Keratinocyte (primary cell): Measurements from ENCODE around the gene SEC14L5.

Experiments used
- EZH2 ChIP-seq: IDR thresholded peaks from one replicate; pipeline ENCODE4 v1.6.1; 2012; ENCODE audit warnings: inconsistent platforms, mild to moderate bottlenecking, low read length, moderate library complexity
- TF ChIP-seq, protein P1 (sequence below), 3 experiments: IDR thresholded peaks in 1 of 3; conservative IDR thresholded peaks in 1 of 3; optimal IDR thresholded peaks in 1 of 3; 2 replicates in 2 of 3; 3 replicates in 1 of 3; pipeline versions ENCODE3 to v1.5.1; 2011; ENCODE audit warnings: low read length in 3 of 3, mild to moderate bottlenecking in 3 of 3, moderate library complexity in 2 of 3, control low read depth in 1 of 3, inconsistent platforms in 1 of 3; ENCODE audit not compliant: insufficient read depth in 2 of 3; ENCODE audit errors: extremely low read depth in 1 of 3

GRCh38 chr16:5040451-5040850 is 82.3 kb downstream of the SEC14L5 start:
- TF ChIP-seq, protein P1, sequence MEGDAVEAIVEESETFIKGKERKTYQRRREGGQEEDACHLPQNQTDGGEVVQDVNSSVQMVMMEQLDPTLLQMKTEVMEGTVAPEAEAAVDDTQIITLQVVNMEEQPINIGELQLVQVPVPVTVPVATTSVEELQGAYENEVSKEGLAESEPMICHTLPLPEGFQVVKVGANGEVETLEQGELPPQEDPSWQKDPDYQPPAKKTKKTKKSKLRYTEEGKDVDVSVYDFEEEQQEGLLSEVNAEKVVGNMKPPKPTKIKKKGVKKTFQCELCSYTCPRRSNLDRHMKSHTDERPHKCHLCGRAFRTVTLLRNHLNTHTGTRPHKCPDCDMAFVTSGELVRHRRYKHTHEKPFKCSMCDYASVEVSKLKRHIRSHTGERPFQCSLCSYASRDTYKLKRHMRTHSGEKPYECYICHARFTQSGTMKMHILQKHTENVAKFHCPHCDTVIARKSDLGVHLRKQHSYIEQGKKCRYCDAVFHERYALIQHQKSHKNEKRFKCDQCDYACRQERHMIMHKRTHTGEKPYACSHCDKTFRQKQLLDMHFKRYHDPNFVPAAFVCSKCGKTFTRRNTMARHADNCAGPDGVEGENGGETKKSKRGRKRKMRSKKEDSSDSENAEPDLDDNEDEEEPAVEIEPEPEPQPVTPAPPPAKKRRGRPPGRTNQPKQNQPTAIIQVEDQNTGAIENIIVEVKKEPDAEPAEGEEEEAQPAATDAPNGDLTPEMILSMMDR (optimal IDR thresholded peaks at IDR 0.05 in 1 of 3, IDR thresholded peaks at IDR 0.05 in 1 of 3, conservative IDR thresholded peaks at IDR 0.05 in 1 of 3; ENCODE audit: extremely low read depth in 1 of 3, insufficient read depth in 2 of 3, low read length in 3 of 3) = no peak
- TF ChIP-seq EZH2 = no peak
